ENCODE data around the gene TM4SF1.

DNA sequence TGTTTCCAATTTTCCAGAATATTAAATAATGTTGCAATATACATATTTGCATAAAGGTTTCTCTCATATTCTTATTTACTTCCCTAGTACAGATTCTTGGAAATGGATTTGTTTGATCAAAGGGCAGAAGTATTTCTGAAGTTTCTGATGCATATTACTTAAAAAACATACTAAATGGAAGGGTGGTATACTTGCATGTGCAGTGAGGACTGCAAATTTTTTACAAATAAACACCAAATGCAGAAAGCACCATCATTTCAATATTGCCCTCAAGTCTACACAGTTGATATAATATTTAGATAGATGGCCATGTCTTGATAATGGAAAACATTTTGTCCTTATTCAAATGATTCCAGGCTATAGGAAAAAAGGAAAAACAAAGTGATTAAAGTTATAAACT lies 56.3 kb downstream of the TM4SF1 start:
- TF ChIP-seq, protein P1, sequence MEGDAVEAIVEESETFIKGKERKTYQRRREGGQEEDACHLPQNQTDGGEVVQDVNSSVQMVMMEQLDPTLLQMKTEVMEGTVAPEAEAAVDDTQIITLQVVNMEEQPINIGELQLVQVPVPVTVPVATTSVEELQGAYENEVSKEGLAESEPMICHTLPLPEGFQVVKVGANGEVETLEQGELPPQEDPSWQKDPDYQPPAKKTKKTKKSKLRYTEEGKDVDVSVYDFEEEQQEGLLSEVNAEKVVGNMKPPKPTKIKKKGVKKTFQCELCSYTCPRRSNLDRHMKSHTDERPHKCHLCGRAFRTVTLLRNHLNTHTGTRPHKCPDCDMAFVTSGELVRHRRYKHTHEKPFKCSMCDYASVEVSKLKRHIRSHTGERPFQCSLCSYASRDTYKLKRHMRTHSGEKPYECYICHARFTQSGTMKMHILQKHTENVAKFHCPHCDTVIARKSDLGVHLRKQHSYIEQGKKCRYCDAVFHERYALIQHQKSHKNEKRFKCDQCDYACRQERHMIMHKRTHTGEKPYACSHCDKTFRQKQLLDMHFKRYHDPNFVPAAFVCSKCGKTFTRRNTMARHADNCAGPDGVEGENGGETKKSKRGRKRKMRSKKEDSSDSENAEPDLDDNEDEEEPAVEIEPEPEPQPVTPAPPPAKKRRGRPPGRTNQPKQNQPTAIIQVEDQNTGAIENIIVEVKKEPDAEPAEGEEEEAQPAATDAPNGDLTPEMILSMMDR (IDR thresholded peaks at IDR 0.05) = no peak
- no peak for TF ChIP-seq POLR2A (IDR thresholded peaks at IDR 0.05)

Data from transverse colon (tissue), 3 donors.